Measurements from ENCODE around the gene TLL2. TPM values are rescaled to one million over a fixed set of nuclear protein-coding genes. Genes with fewer than 3 reads are reported as not detected.
A peak's percentile ranks its signal among the peaks of the same experiment; 100 is the strongest.

TLL2 gene
- 1 to 10 TPM in 1 of 4 donors, under 1 TPM in 3; 0.20 to 1.1 (median 0.66) TPM for total RNA-seq

DNA sequence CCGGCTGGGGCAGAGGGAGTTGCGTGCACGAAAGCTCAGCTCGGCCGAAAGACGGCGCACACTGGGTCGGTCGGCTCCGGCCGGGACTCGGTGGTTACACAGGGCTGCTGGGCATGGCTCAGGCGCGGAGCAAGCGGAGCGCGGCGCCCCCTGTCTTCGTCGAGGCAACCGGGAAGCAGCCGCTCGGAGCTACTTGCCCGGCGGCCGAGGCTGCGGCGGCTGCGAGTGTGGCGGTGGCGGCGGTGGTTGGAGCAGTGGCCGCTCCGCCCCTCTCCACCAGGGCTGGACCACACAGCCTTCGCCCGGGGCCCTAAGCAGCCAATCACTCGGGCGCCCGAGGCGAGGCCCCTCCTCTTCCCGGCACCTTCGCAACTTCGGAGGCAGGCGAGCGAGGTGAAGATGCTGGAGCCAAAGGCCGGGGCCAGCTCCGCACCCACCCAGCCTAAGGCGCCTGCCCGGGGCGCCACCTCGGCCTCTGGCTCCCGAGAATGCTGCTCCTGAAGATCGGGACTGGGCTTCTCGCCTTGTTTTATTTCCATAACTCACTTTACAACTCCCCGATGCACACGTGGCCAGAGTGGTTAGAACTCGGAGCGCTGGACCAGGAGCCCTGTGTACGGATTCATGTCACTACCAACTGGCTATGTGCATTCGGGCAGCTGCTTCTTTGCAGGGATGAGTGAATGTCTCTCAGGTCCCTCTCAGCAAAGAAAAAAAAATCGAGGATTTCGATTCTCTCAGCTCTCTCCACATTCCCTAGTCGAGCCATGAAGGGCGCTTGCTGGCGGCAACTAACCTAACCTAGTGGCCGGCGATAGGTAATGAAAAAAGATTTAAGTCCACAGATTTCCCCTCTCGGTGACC, at the start of gene TLL2:
Gene TLL2 (minus strand): TSS at position 229 of the 864 bp plus-strand sequence. CDS start 241 bp downstream, outside the sequence.
- Histone ChIP-seq H3K27me3 (peaks cover 0 to 15% of the 10 kb centered on the region in 2 donors), H3K4me1 (peaks cover 0 to 25% (median 15%) of the 10 kb centered on the region in 4 donors), H3K27ac (peak within 1 kb of the TSS in 1 of 4 donors; percentile 25), H3K9me3 (no peaks in the 10 kb centered on the region), H3K36me3 (no peaks in the 10 kb centered on the region), H3K4me3 (peak within 1 kb of the TSS; percentile 37 to 64 (median 49))
- WGBS, 2 donors, result 2 to 3% methylated on average over 28 to 51 of the region's 68 CpGs
- TF ChIP-seq POLR2A (IDR thresholded peaks at IDR 0.05) (peak in 1 of 2 donors; percentile 30), EP300 (IDR thresholded peaks at IDR 0.05) (peak in 1 of 2 donors; percentile 71)
- TF ChIP-seq, protein P1, sequence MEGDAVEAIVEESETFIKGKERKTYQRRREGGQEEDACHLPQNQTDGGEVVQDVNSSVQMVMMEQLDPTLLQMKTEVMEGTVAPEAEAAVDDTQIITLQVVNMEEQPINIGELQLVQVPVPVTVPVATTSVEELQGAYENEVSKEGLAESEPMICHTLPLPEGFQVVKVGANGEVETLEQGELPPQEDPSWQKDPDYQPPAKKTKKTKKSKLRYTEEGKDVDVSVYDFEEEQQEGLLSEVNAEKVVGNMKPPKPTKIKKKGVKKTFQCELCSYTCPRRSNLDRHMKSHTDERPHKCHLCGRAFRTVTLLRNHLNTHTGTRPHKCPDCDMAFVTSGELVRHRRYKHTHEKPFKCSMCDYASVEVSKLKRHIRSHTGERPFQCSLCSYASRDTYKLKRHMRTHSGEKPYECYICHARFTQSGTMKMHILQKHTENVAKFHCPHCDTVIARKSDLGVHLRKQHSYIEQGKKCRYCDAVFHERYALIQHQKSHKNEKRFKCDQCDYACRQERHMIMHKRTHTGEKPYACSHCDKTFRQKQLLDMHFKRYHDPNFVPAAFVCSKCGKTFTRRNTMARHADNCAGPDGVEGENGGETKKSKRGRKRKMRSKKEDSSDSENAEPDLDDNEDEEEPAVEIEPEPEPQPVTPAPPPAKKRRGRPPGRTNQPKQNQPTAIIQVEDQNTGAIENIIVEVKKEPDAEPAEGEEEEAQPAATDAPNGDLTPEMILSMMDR (IDR thresholded peaks at IDR 0.05), result peak; percentile 54 to 90 (median 80)
- DNase-seq (ENCODE audit: low spot score in 2 of 2), result peak; percentile 58 to 63

DNA sequence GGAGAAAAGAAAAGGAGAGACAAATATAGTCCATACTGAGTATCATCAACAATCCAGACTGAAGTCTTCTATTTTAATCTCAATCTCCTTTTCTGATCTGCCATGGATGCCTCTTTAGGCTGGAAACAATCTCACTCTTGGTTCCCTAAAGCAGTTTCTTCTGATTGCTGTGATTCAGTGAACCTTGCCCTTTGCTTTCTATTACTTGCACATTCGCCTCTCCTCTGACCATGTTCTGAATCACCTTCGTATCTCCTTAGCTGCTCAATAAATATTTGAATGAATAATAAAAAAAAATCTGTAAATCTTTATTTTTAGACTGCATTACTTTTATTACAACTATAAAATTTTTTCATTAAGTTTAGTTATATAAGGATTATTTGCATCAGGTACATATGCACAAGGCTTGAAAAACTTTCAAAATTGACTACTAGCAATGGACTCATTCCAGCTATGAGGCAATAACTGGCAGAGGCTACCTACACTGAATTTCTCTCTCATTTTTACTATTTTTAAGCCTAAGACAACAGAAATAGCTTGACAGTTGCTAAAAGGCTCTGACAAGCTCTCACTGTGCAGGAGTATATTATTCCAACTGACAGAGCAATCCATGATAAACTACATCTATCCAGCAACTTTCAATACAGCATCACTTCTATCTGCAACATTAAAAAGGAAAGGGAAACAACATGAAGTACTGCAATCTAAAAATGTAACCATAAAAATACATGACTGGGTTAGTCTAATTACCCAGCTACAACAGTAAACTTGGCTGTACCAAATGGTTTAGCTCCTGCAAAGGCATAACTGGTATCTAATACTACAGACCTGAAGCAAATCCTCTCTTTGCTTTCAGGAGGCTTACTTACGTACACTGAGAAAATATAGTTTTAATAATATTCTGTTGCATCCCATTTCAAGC, 47.5 kb upstream of the TLL2 start:
- Histone ChIP-seq H3K36me3 (peaks cover 0 to 60% (median 0%) of the 10 kb centered on the region in 3 donors), H3K9me3 (no peaks in the 10 kb centered on the region)
- 89 to 96% methylated on average over 3 of the region's 3 CpGs for WGBS, 2 donors

DNA sequence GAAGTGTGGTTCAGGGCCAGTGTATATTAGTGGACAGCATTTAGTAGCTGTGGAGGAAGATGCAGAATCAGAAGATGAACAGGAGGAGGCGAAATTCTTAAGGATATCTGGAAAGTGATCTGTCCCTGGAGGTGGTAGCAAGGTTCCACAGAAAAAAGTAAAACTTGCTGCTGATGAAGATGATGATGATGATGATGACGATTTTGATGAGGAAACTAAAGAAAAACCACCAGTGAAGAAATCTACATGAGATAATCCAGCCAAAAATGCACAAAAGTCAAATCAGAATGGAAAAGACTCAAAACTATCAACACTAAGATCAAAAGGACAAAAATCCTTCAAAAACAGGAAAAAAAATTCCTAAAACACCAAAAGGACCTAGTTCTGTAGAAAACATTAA, 46.8 kb upstream of the TLL2 start:
- Histone ChIP-seq H3K27ac (no peak overlapping the region), H3K36me3 (peaks cover 0 to 60% (median 0%) of the 10 kb centered on the region in 3 donors), H3K9me3 (no peaks in the 10 kb centered on the region), H3K4me1 (peaks cover 0 to 12% (median 0%) of the 10 kb centered on the region in 4 donors), H3K4me3 (no peak overlapping the region), H3K27me3 (no peaks in the 10 kb centered on the region)
- DNase-seq (ENCODE audit: low spot score in 2 of 2), result no peak
- WGBS, 2 donors, result 89 to 91% methylated on average over 2 of the region's 2 CpGs
- TF ChIP-seq, protein P1 (IDR thresholded peaks at IDR 0.05), result no peak
- TF ChIP-seq EP300 (IDR thresholded peaks at IDR 0.05) (no peak), POLR2A (IDR thresholded peaks at IDR 0.05) (no peak)

More for the DNA sequence above, 47.5 kb upstream of the TLL2 start:
- Histone ChIP-seq H3K27ac (no peak overlapping the region), H3K4me1 (peaks cover 0 to 19% (median 0%) of the 10 kb centered on the region in 4 donors), H3K4me3 (no peak overlapping the region), H3K27me3 (no peaks in the 10 kb centered on the region)
- no peak for DNase-seq (ENCODE audit: low spot score in 2 of 2)
- TF ChIP-seq POLR2A (IDR thresholded peaks at IDR 0.05) (no peak), EP300 (IDR thresholded peaks at IDR 0.05) (no peak)
- TF ChIP-seq, protein P1 (IDR thresholded peaks at IDR 0.05), result no peak

DNA sequence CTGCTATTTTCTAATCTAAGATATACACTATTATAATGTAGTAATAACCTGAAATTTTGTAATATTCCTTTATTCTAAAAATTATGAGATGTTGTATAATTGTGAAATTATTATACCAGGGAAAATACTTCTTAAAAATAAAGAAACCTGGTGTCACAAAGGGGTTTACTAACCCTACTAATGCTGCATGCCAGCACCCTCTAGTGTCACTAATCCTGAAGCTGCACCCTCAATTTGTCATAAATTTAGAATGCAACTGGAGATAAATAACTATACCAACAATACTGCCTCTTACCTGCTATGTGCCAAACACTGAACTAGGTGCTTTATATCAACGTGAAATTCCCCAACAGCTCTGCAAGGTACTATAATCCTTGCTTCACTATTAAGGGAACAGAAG, 42.3 kb upstream of the TLL2 start:
- TF ChIP-seq EP300 (IDR thresholded peaks at IDR 0.05), result no peak
- TF ChIP-seq, protein P1 (IDR thresholded peaks at IDR 0.05), result peak in 2 of 5 experiments; percentile 17 to 30

More for the DNA sequence above, 42.3 kb upstream of the TLL2 start:
- Histone ChIP-seq H3K27me3 (no peaks in the 10 kb centered on the region), H3K27ac (no peak overlapping the region), H3K4me1 (peaks cover 0 to 7% (median 0%) of the 10 kb centered on the region in 4 donors), H3K9me3 (no peaks in the 10 kb centered on the region), H3K36me3 (peaks cover 0 to 51% (median 0%) of the 10 kb centered on the region in 3 donors), H3K4me3 (no peak overlapping the region)
- DNase-seq (ENCODE audit: low spot score in 2 of 2), result no peak
- WGBS, 2 donors, result 68 to 86% methylated on average over 1 of the region's 1 CpG

Measured in tibial nerve (tissue), 4 donors.